Germinal center (tissue), 1 donor: ENCODE measurements around the gene TFDP1.
"Not testable (repeated sequence)": the region's sequence is repeated elsewhere in the genome, so short reads cannot be mapped to it uniquely, and the experiment has no call there.

Experiments
- DNase-seq: peaks from one replicate; pipeline ENCODE4 v3.0.0; 2012; ENCODE audit warnings: mixed read lengths, low spot score

TFDP1 gene

GRCh38 chr13:113551081-113552000, 33.2 kb upstream of the TFDP1 start:
- DNase-seq = no peak

DNA sequence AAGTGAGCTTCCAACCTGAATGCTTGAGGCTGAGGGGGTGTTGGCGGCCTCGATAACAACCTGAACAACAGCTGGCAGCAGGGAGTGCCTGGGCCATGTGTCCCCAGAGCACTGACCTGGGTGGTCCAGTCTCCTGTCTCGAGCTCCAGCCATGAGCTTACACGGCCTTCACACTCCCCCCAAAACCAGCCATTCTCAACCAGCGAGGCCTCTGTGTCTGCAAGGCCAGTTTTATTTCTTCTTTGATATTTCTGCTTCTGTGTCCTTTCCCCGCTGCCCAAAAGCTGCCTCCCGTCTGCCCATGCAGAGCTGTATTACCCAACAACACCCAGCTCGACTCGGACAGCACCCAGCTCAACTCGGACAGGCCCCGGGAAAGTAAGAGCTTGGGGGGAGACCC, 32.5 kb upstream of the TFDP1 start:
- DNase-seq = no peak

- no peak for DNase-seq
Observed at GRCh38 chr13:113552786-113553434, 31.6 kb upstream of the TFDP1 start.

GRCh38 chr13:113553511-113554332, 30.8 kb upstream of the TFDP1 start:
- DNase-seq = no peak

GRCh38 chr13:113554333-113554700, 30.2 kb upstream of the TFDP1 start:
- no peak for DNase-seq

- DNase-seq = no peak
Observed at GRCh38 chr13:113555141-113555540, 29.4 kb upstream of the TFDP1 start.

- DNase-seq = no peak
Observed at GRCh38 chr13:113557013-113557412, 27.5 kb upstream of the TFDP1 start.

DNA sequence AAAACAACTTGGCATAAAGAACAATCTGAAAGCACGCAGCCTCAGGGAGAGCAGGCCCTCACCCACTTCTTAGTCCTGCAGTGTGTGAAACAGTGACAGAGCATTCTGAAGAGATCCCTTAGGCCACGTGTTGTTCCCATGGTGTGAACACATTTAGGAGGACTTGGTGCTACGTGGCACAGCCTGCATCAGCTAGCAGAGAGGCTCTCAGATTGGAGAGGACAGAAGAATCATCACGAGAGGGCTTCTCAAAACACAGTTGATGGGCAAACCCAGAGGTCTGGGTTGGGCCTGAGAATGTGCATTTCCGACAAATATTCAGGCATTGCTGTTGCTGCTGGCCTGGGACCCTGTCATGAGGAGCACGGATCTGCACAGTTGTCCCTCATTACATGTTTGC, 26.1 kb upstream of the TFDP1 start:
- no peak for DNase-seq

DNA sequence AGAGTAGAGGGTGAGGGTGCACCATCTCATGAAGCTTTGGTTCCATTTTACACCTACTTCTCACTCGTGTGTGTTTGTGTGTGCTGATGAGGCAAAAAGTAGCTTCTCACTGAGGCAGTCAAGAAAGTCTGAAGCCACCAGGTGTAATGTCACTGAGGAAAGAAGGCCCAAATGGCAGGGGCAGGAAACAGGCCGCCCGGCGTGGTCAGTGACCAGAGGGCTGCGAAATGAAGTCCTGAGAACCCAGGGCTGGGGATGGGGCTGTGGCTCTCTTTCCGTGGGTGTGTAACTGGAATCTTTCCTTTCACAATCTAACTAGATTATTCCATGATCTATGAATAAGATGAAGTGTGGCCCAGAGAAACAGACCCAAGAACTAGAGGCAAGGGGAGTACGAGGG, 25.5 kb upstream of the TFDP1 start:
- DNase-seq = no peak

GRCh38 chr13:113559901-113560644, 24.5 kb upstream of the TFDP1 start:
- no peak for DNase-seq

DNA sequence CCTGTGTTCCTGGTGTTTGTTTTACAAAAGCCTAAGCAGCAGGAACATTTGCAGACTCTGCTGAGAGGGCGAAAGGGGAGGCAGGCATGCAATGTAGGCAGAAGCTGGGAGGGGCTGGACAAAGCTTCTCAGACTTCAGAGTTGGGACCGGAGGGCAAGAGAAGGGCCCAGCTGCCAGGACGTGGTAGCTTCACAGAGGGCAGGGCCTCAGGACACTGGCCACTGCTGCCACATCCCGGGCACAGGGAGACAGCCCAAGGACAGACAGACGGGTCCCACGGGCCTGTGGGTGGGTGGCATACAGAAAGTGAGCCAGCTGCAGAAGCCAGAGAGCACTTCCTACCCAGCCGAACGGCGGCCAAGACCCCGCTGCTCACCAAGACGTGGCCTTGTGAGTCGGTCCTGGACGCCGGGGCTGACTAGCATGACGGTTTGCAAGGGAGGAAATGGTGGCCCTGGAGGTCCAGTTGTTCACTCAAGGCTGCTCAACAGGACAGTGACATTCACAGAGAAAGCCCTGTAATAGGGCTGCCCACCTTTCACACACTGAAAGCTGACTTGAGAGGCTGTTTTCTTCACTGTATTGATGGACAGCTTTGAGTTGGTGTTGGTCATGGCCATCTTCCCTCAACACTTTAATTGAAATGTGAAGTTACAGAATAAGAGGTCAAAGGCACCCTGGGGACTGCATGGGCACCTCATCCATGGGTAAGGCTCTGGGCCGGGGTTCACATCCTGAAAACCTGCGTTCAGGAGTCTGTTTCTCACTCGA, 23.7 kb upstream of the TFDP1 start:
- no peak for DNase-seq

- no peak for DNase-seq
Observed at GRCh38 chr13:113561417-113562084, 23.0 kb upstream of the TFDP1 start.

DNA sequence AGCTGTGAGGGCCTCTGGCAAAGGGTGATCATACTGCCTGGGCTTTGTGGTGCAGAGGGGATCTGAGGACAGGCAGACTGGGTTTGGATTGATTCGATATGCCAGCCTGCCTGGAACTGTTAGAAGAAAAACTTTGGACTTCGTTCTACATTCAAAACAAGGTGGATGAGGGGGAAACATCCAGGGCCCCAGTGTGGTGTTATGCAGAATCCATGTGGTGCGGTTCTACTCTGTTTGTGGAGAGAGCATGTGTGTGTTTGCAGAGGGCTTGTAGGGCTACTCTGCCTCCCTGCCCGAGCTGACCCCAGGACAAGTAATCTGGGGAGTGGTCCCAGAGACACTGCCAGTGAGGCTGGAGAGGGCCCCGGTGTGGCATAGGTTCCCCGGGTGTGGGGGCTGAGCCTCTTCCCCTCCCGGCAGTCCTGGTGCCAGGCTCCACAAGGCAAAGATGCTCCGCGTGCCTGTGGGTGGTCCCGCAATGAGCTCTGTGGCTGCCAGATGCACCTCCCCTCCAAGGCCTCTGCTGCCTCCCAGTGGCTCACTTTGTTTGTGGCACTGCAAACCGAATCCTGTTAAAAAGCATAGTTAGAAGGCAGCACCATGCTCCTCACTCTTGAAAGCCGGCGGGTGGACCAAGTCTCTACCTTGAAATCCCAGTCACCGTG, 22.3 kb upstream of the TFDP1 start:
- DNase-seq = peak; percentile 57

DNA sequence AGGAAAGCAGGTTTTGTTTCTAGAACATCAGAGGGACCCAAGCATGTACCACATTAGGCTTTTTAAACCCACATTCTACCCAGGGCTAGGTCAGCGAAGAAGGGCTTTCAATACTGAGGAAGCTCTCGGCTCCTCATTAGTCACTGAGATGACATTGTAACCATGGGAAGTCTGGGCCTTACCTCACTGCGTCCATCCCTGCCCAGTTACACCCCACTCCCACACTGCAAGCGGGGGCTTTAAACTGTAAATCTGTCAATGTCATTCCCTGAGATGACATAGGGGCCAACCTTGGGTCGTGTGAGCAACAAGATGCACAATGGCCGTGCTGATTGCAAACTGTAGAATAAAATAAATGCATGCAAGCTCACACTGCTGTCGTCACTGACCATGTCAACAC, 21.7 kb upstream of the TFDP1 start:
- DNase-seq = no peak

DNA sequence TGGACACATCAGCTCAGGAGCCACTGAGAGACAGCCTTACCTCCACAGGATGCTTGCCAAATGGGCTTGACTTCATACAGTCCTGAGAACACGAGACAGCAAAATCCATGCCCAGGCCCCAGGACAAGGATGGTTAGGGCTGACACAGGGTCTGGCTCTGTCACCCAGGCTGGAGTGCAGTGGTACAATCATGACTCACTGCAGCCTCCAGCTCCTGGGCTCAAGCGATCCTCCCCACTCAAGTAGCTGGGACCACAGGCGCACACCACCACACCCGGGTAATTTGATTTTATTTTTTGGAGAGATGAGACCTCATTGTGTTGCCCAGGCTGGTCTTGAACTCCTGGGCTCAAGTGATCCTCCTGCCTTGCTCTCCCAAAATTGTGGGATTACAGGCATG, 21.0 kb upstream of the TFDP1 start:
- not testable (repeated sequence) for DNase-seq

DNA sequence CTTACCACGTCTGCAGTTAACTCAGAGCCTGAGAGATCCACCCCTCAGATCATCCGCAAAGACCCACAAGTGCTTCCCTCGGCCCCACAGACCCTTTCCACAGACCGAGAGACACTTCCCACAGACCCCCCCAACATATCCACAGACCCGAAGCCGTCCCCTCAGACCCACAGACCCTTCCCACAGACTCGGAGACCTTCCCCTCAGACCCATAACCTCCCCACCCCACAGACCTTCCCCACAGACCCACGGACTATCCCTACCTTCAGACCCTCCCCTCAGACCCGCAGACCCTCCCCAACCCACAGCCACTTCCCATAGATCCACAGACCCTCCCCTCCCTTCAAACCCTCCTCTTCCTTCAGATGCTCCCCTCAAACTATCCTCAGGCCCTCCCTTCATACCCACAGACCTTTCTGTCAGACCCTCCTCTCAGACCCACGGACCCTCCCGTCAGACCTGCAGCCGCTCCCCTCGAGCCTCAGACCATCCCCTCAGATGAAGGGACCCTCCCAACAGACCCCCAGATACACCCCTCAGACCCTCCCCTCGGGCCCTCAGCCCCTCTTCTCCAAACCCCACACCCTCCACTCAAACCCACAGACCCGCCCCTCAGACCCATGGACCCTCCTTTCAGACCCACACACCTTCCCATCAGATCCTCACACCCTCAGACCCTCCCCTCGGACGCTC, 20.1 kb upstream of the TFDP1 start:
- DNase-seq = no peak

DNA sequence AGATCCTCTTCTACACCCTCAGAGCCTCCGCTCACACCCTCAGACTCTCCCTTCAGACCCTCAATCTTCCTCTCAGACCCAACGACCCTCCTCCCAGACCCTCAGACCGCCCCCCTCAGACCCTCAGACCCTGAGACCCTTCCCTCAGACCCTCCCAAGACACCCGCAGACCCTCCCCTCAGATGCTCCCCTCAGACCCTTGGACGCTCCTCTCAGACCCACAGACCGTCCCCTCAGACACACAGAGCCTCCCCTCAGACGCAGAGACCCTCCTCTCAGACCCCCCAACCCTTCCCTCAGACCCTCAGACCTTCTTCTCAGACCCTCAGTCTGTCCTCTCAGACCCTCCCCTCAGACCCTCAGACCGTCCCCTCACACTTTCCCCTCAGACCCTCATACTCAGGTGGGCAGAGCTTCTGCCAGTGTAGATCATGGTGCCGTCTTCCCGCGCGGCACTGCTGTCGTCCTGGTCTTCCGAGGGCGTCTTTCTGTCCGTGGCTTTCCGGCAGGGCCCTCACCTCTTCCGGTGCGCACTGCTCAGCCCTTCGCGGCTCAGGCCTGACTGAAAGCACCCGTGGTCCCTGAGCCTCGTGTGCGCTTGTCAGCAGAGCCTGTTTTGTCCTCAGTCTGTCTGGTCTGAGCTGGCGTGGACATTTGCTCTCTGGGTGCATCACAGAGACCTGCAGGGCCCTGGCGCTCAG, 18.9 kb upstream of the TFDP1 start:
- no peak for DNase-seq

DNA sequence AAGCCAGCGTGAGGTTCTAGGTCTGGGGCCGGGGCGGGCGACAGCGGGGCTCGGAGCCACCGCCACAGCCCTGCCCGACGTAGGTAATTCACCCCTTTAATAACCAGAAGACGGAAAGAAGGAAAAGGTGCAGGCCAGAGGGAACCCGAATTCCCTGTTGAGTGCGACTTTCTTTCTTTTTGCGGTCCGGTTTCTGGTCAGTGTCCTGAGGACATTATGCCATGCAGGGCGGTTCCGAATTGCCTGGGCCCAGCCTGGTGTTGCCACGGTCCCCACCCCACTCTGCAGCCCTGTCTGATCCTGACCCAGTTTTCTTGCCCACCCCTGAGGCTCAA, 18.4 kb upstream of the TFDP1 start:
- no peak for DNase-seq

DNA sequence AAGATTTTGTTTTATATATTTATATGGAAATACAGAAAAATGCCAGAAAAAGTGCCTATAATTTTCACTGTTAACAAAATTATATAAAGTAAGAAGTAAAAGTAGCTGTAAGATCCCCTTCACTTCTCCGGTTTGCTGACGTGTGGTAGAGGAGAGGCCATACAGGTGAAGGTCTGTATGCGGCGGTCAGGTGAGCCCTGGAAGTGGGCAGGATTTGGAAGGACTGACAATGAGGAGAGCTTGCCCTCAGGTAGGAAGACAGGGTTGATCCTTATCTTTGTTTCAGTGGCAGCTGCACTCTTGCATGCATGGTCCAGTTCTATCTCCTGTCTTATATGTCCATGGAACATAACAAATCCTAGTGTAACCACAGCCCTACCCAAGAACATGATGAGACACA, 16.9 kb upstream of the TFDP1 start:
- no peak for DNase-seq
